Ovary (tissue), 9 donors: ENCODE data around the gene RTN3. TPM values are rescaled to one million over a fixed set of nuclear protein-coding genes. Genes with fewer than 3 reads are reported as not detected.

ENCODE experiments used
- DNase-seq, 5 donors: peaks; one replicate each; pipeline ENCODE4 v3.0.0-alpha.2; 2019 to 2020
- H3K27ac ChIP-seq, 2 donors: fragments of 200-600 bp; one replicate each; pipeline versions ENCODE4 v1.5.1 to v1.8.0; 2019 to 2022
- H3K27me3 ChIP-seq: fragments of 200-600 bp; one replicate; pipeline ENCODE4 v1.8.0; 2022
- H3K36me3 ChIP-seq: fragments of 200-600 bp; sonication (generic); one replicate; pipeline ENCODE4 v1.5.1; 2019
- H3K4me1 ChIP-seq: one replicate; pipeline ENCODE4 v1.8.1; 2013; ENCODE audit warnings: mild to moderate bottlenecking, moderate library complexity; ENCODE audit not compliant: insufficient read depth
- H3K4me3 ChIP-seq: fragments of 200-600 bp; sonication (generic); one replicate; pipeline ENCODE4 v1.5.1; 2017
- H3K9me3 ChIP-seq, 2 donors: fragments of 200-600 bp in 1 of 2; sonication (generic) in 1 of 2; one replicate each; pipeline versions ENCODE4 v1.5.1 to v1.8.1; 2013 to 2019; ENCODE audit warnings: mild to moderate bottlenecking in 1 of 2, moderate library complexity in 1 of 2
- CTCF ChIP-seq, 3 donors: fragments of 450-650 bp in 2 of 3; fragments of 200-600 bp in 1 of 3; IDR thresholded peaks; one replicate each; pipeline versions ENCODE4 v1.5.1 to v1.8.0; 2016 to 2022; ENCODE audit warnings: antibody characterized with exemption in 3 of 3, mild to moderate bottlenecking in 1 of 3
- EP300 ChIP-seq: sonication (generic); formaldehyde crosslinking; IDR thresholded peaks from one replicate; pipeline ENCODE4 v1.6.1; 2017; ENCODE audit warnings: antibody characterized with exemption
- POLR2A ChIP-seq: fragments of 450-650 bp; IDR thresholded peaks from one replicate; pipeline ENCODE4 v1.6.1; 2017; ENCODE audit warnings: antibody characterized with exemption, mild to moderate bottlenecking, moderate library complexity
- WGBS, 3 donors: extraction: QIAGEN DNeasy Blood & Tissue Kit in 1 of 3; methylation state at CpG; one replicate each; pipeline versions ENCODE4 v1.1.5 to v1.1.7; 2013 to 2017; 5-methylcytosine and 5-hydroxymethylcytosine counted together
- intact Hi-C, 4 donors: fragments of 100-400 bp; cut with DNase I; formaldehyde crosslinking; loops; one replicate each; pipeline versions ENCODE4 v1.11.0 to v1.15.1; 2022 to 2023
- polyA plus RNA-seq, 2 donors: library from polyadenylated mRNA; stranded (reverse); fragments of 200-250 nt in 1 of 2; fragments of 350-450 nt in 1 of 2; fragmentation: Illumina TruSeq in 1 of 2; extraction: RNeasy Lipid Tissue Mini Kit (QIAGEN cat#74804) in 1 of 2; gene quantifications; one replicate each; pipeline ENCODE4 v1.2.3, GENCODE V29; 2013 to 2014
- total RNA-seq, 7 donors: library from RNA; depleted of rRNA in 2 of 7; stranded (reverse); fragments of >200 nt in 2 of 7; fragmentation: NEBNext Ultra II Directional in 3 of 7; extraction: Animal tissue kit (Norgen Biotek cat#: 25700) in 3 of 7; gene quantifications; one replicate each; pipeline versions ENCODE4 v1.1.0 to v1.2.4, GENCODE V29; 2016 to 2023
- donor health status: DM: no; HTN: no; CAD: no; lungs with moderate emphysema.
- donor health status: DM: no; HTN: no; CAD: no.
- donor health status: Bipolar disorder and iron deficiency.
- donor health status: DM: yes; HTN: yes; CAD: no.
- donor health status: DM: no; HTN: no; CAD: no.
- donor health status: DM: yes; HTN: yes; CAD: no.

The RTN3 gene
- total and polyA plus RNA-seq, 9 donors: 49.5 to 142 (median 64.1) TPM

GRCh38 chr11:63670096-63670432, 11.2 kb upstream of the RTN3 start:
- Histone ChIP-seq H3K36me3 (no peaks in the 10 kb centered on the region), H3K9me3 (no peaks in the 10 kb centered on the region), H3K27ac (peak overlapping the region; percentile 94), H3K4me1 (peaks cover 6% of the 10 kb centered on the region), H3K4me3 (peak overlapping the region; percentile 69), H3K27me3 (no peaks in the 10 kb centered on the region)
- intact Hi-C loops: loop anchor here in 1 of 4 donors (5.0 kb wide), 1 partner anchor 267 kb away; the partner anchor contains the start of gene NAA40
- WGBS, 3 donors: 5 to 13% (median 9%) methylated on average over 7 of the region's 7 CpGs
- no peak for DNase-seq
- TF ChIP-seq EP300 (no peak), POLR2A (no peak), CTCF (IDR thresholded peaks at IDR 0.05) (no peak)

GRCh38 chr11:63670433-63671321, 10.6 kb upstream of the RTN3 start:
- Histone ChIP-seq H3K27me3 (no peaks in the 10 kb centered on the region), H3K4me3 (peak overlapping the region; percentile 69), H3K9me3 (no peaks in the 10 kb centered on the region), H3K4me1 (peaks cover 6% of the 10 kb centered on the region), H3K36me3 (no peaks in the 10 kb centered on the region), H3K27ac (peak overlapping the region; percentile 94)
- no peak for TF ChIP-seq POLR2A
- peak in 2 of 3 donors; percentile 12 to 40 for TF ChIP-seq CTCF (IDR thresholded peaks at IDR 0.05)
- WGBS, 3 donors: 0% methylated on average over 34 to 63 of the region's 63 CpGs
- intact Hi-C loops: loop anchor here in 1 of 4 donors (5.0 kb wide), 1 partner anchor 267 kb away; the partner anchor contains the start of gene NAA40
- peak; percentile 56 to 71 (median 64) for DNase-seq

- Histone ChIP-seq H3K36me3 (no peaks in the 10 kb centered on the region), H3K9me3 (no peaks in the 10 kb centered on the region), H3K4me3 (peak within 1 kb of the TSS; percentile 69), H3K4me1 (peaks cover 6% of the 10 kb centered on the region), H3K27ac (peak within 1 kb of the TSS; percentile 94), H3K27me3 (no peaks in the 10 kb centered on the region)
- TF ChIP-seq CTCF (IDR thresholded peaks at IDR 0.05) (peak in 2 of 3 donors; percentile 17 to 29), EP300 (no peak), POLR2A (peak; percentile 84)
- intact Hi-C loops: loop anchor here in 1 of 4 donors (5.0 kb wide), 1 partner anchor 266 kb away; the partner anchor contains the start of gene NAA40
- WGBS, 3 donors: 11 to 12% (median 12%) methylated on average over 62 to 69 of the region's 69 CpGs
- DNase-seq: peak; percentile 97 to 99 (median 99)
Observed at GRCh38 chr11:63671322-63672155, 9.8 kb upstream of the RTN3 start, which contains the start of gene ATL3. Gene ATL3 (minus strand): TSS chr11:63671376. CDS start chr11:63671335, 41 bp downstream.

- TF ChIP-seq EP300: no peak
- TF ChIP-seq CTCF (IDR thresholded peaks at IDR 0.05): no peak
- TF ChIP-seq POLR2A: no peak
- Histone ChIP-seq H3K36me3 (no peaks in the 10 kb centered on the region), H3K27ac (peak overlapping the region in 1 of 2 donors; percentile 94), H3K4me3 (no peak overlapping the region), H3K9me3 (no peaks in the 10 kb centered on the region), H3K4me1 (peaks cover 6% of the 10 kb centered on the region), H3K27me3 (no peaks in the 10 kb centered on the region)
- DNase-seq: no peak
- WGBS, 3 donors: 96 to 97% (median 97%) methylated on average over 16 of the region's 16 CpGs
- intact Hi-C loops: loop anchor here in 1 of 4 donors (5.0 kb wide), 1 partner anchor 265 kb away; the partner anchor contains the start of gene NAA40
Observed at GRCh38 chr11:63672156-63672463, 9.2 kb upstream of the RTN3 start.
